HG03108 (cell line): ENCODE measurements around the gene CRYL1.
A peak's percentile ranks its signal among the peaks of the same experiment; 100 is the strongest.

Source experiments
- ATAC-seq: cut with Tn5 transposase; IDR thresholded peaks from one replicate; pipeline ENCODE4 v1.9.1; 2021; ENCODE audit warnings: moderate library complexity; ENCODE audit not compliant: unreplicated experiment

CRYL1 gene

GRCh38 chr13:20428666-20429644 is 96.7 kb downstream of the CRYL1 start:
- ATAC-seq = no peak

- ATAC-seq = no peak
Measured at GRCh38 chr13:20426766-20427448, 98.8 kb downstream of the CRYL1 start.

- ATAC-seq = peak; percentile 65
Measured at GRCh38 chr13:20425819-20426219, 99.8 kb downstream of the CRYL1 start.

- ATAC-seq = no peak
Measured at GRCh38 chr13:20424949-20425348, 100.7 kb downstream of the CRYL1 start.

- no peak for ATAC-seq
Measured at GRCh38 chr13:20424559-20424852, 101.2 kb downstream of the CRYL1 start.

GRCh38 chr13:20422362-20422761 is 103.3 kb downstream of the CRYL1 start:
- ATAC-seq = no peak

GRCh38 chr13:20420938-20421337 is 104.7 kb downstream of the CRYL1 start:
- no peak for ATAC-seq

GRCh38 chr13:20418953-20419352 is 106.7 kb downstream of the CRYL1 start:
- no peak for ATAC-seq

- ATAC-seq = no peak
Measured at GRCh38 chr13:20416223-20416745, 109.4 kb downstream of the CRYL1 start.

GRCh38 chr13:20415694-20416107 is 110.0 kb downstream of the CRYL1 start:
- ATAC-seq = no peak

- no peak for ATAC-seq
Measured at GRCh38 chr13:20415306-20415679, 110.4 kb downstream of the CRYL1 start.

GRCh38 chr13:20414546-20415305 is 110.9 kb downstream of the CRYL1 start:
- ATAC-seq = no peak

GRCh38 chr13:20412691-20413355 is 112.8 kb downstream of the CRYL1 start:
- no peak for ATAC-seq

- ATAC-seq = peak; percentile 96
Measured at GRCh38 chr13:20411638-20412342, 113.9 kb downstream of the CRYL1 start.

- ATAC-seq = no peak
Measured at GRCh38 chr13:20410726-20411125, 114.9 kb downstream of the CRYL1 start.

GRCh38 chr13:20408181-20408580 is 117.5 kb downstream of the CRYL1 start:
- ATAC-seq = no peak

GRCh38 chr13:20407759-20408158 is 117.9 kb downstream of the CRYL1 start:
- ATAC-seq = no peak

- ATAC-seq = no peak
Measured at GRCh38 chr13:20405691-20406090, 120.0 kb downstream of the CRYL1 start.

GRCh38 chr13:20404488-20405222 is 121.0 kb downstream of the CRYL1 start:
- no peak for ATAC-seq
